Hepatocyte (in vitro differentiated cells): Measurements from ENCODE around the gene NRG3.

ENCODE experiments used
- CTCF ChIP-seq: fragments of 200-600 bp; sonication (generic); IDR thresholded peaks from 2 replicates; pipeline ENCODE4 v1.5.1; 2016; ENCODE audit warnings: antibody characterized with exemption, mild to moderate bottlenecking; ENCODE audit not compliant: poor library complexity
- EZH2phosphoT487 ChIP-seq: fragments of 200-600 bp; sonication (generic); IDR thresholded peaks from one replicate; pipeline ENCODE4 v1.6.1; 2018; ENCODE audit warnings: antibody characterized with exemption, mild to moderate bottlenecking, low read depth, moderate library complexity; ENCODE audit not compliant: unreplicated experiment, severe bottlenecking

- no peak for TF ChIP-seq CTCF
- TF ChIP-seq EZH2phosphoT487, result no peak
Measured at GRCh38 chr10:81905161-81905560, 30.2 kb downstream of the NRG3 start.
